Measurements from ENCODE around the gene TMEM235. TPM values are rescaled to one million over a fixed set of nuclear protein-coding genes. Genes with fewer than 3 reads are reported as not detected.

TMEM235 gene
- total and polyA plus RNA-seq, 2 experiments from 2014 or later: not detected

- Histone ChIP-seq H2AFZ (no peak within 1 kb of the TSS), H3K4me1 (ENCODE audit: insufficient read depth) (peaks cover 9% of the 10 kb centered on the region; the same call in 1 of the 2 replicates), H3K4me3 (peak within 1 kb of the TSS; percentile 82), H3F3A (replicated peaks; ENCODE audit: low read depth) (peaks cover 3% of the 10 kb centered on the region; the same call in 1 of the 2 replicates), H4K20me1 (replicated peaks; ENCODE audit: insufficient read depth) (peaks cover 25% of the 10 kb centered on the region), H3K36me3 (ENCODE audit: insufficient read depth) (peaks cover 16% of the 10 kb centered on the region), H3K9me2 (ENCODE audit: insufficient read depth) (0 out of 2 replicates have a peak, but pooled peaks cover 4% of the 10 kb centered on the region), H3K27ac (ENCODE audit: low read depth) (peak within 1 kb of the TSS; percentile 93), H3K79me2 (replicated peaks; ENCODE audit: insufficient read depth) (peaks cover 43% of the 10 kb centered on the region), H3K27me3 (ENCODE audit: insufficient read depth) (no peaks in the 10 kb centered on the region), H3K4me2 (peak within 1 kb of the TSS; percentile 95)
- Mint-ChIP-seq H3K27me3 (ENCODE audit: insufficient read depth, low read depth, poor library complexity) (peaks cover 7% of the 10 kb centered on the region), H3K9me3 (no peaks in the 10 kb centered on the region; the same call in 2 of the 3 replicates), H3K4me1 (peaks cover 15% of the 10 kb centered on the region), H3K27ac (peak within 1 kb of the TSS; percentile 95), H3K4me3 (peak within 1 kb of the TSS; percentile 88), H3K36me3 (ENCODE audit: low read depth) (peaks cover 50% of the 10 kb centered on the region)
- peak; percentile 71 to 91 for TF ChIP-seq CTCF (conservative IDR thresholded peaks at IDR 0.05; ENCODE audit: low read depth in 2 of 2)
- no peak for TF ChIP-seq NANOG (IDR thresholded peaks at IDR 0.05; ENCODE audit: borderline replicate concordance)
- peak; percentile 34; the same call in 1 of the 2 replicates for TF ChIP-seq ZNF462 (CRISPR knock-in tag; IDR thresholded peaks at IDR 0.05)
- TF ChIP-seq CREB1 (CRISPR knock-in tag; IDR thresholded peaks at IDR 0.05; ENCODE audit: low read depth): peak; percentile 57
- no peak for TF ChIP-seq JUNB (IDR thresholded peaks at IDR 0.05; ENCODE audit: unreplicated experiment)
- TF ChIP-seq STAT1 (IDR thresholded peaks at IDR 0.05; ENCODE audit: unreplicated experiment): no peak
- peak; percentile 99 for TF ChIP-seq POLR2AphosphoS5 (IDR thresholded peaks at IDR 0.05; ENCODE audit: low read depth)
- ATAC-seq (peak; percentile 90), DNase-seq (ENCODE audit: low spot score) (peak; percentile 98)
Observed at GRCh38 chr17:78186692-78187595, 44.5 kb upstream of the TMEM235 start, which contains the start of the genes AFMID and TK1. TSS of gene AFMID (plus strand) at chr17:78187362. CDS start at chr17:78187371, 9 bp downstream. TSS of gene TK1 (minus strand) at chr17:78187052. CDS start at chr17:78186994, 58 bp downstream.
